Heart right ventricle (tissue), 16 donors: Measurements from ENCODE around the gene FAM227B. TPM values are rescaled to one million over a fixed set of nuclear protein-coding genes. Genes with fewer than 3 reads are reported as not detected.

Experiments used
- ATAC-seq, 8 donors: fragments of 200-7000 bp; cut with Tn5 transposase; one replicate each; pipeline ENCODE4 v1.9.1; 2020; ENCODE audit warnings: mild to moderate bottlenecking in 8 of 8, moderate library complexity in 8 of 8, moderate number of reproducible peaks in 1 of 8
- DNase-seq, 2 donors: peaks; one replicate each; pipeline ENCODE4 v3.0.0-alpha.2; 2020
- H3K27ac ChIP-seq, 10 donors: fragments of 200-600 bp; sonication (generic) in 2 of 10; one replicate each; pipeline versions ENCODE4 v1.5.0 to v1.8.0; 2020 to 2022; ENCODE audit warnings: mild to moderate bottlenecking in 3 of 10
- H3K27me3 ChIP-seq, 7 donors: fragments of 200-600 bp; one replicate each; pipeline ENCODE4 v1.8.0; 2021 to 2022; ENCODE audit warnings: mild to moderate bottlenecking in 2 of 7
- H3K36me3 ChIP-seq, 9 donors: fragments of 200-600 bp; sonication (generic) in 1 of 9; one replicate each; pipeline versions ENCODE4 v1.5.0 to v1.8.0; 2020 to 2022; ENCODE audit warnings: mild to moderate bottlenecking in 2 of 9
- H3K4me1 ChIP-seq, 9 donors: fragments of 200-600 bp; sonication (generic) in 1 of 9; one replicate each; pipeline versions ENCODE4 v1.5.0 to v1.8.0; 2020 to 2022; ENCODE audit warnings: mild to moderate bottlenecking in 4 of 9
- H3K4me3 ChIP-seq, 10 donors: fragments of 200-600 bp; sonication (generic) in 2 of 10; one replicate each; pipeline versions ENCODE4 v1.5.0 to v1.8.0; 2020 to 2022; ENCODE audit warnings: mild to moderate bottlenecking in 7 of 10, moderate library complexity in 2 of 10
- H3K9me3 ChIP-seq, 11 donors: fragments of 200-600 bp in 10 of 11; sonication (generic) in 2 of 11; one replicate each; pipeline versions ENCODE4 v1.5.0 to v1.8.0; 2013 to 2022; ENCODE audit warnings: mild to moderate bottlenecking in 2 of 11, control low read depth in 1 of 11, moderate library complexity in 1 of 11
- WGBS, 2 donors: extraction: QIAGEN DNeasy Blood & Tissue Kit; methylation state at CpG; one replicate each; pipeline ENCODE4 v1.1.7; 2013; ENCODE audit warnings: inconsistent platforms in 1 of 2; 5-methylcytosine and 5-hydroxymethylcytosine counted together
- intact Hi-C, 10 donors: fragments of 100-400 bp; cut with DNase I; formaldehyde crosslinking; loops; one replicate each; pipeline versions ENCODE4 v1.11.1 to v1.14.2; 2022
- polyA plus RNA-seq, 2 donors: library from polyadenylated mRNA; stranded (reverse); fragments of 200-250 nt; gene quantifications; one replicate each; pipeline ENCODE4 v1.2.3, GENCODE V29; 2013
- total RNA-seq, 10 donors: library from RNA; stranded (reverse); fragmentation: NEBNext Ultra II Directional in 3 of 10; extraction: Animal tissue kit (Norgen Biotek cat#: 25700) in 3 of 10; gene quantifications; one replicate each; pipeline versions ENCODE4 v1.2.1 to v1.2.4, GENCODE V29; 2021 to 2023
- TF ChIP-seq, protein P1 (sequence below), 9 donors: fragments of 200-600 bp; sonication (generic) in 2 of 9; IDR thresholded peaks; one replicate each; pipeline versions ENCODE4 v1.5.0 to v1.8.0; 2021 to 2022; ENCODE audit warnings: antibody characterized with exemption in 9 of 9, mild to moderate bottlenecking in 5 of 9, moderate library complexity in 1 of 9
- donor health status: Arrhythmogenic right ventricular cardiomyopathy.
- donor health status: ischemic (EF 13 %, LVEDD 7.1; RV severe dilation, severe dysfunction).
- donor health status: healthy with polysubstance abuse.
- donor health status: DM: no; HTN: yes; CAD: no.
- donor health status: DM: no; HTN: no; CAD: no.
- donor health status: ischemic (EF 25% LVEDD 6.9; RV normal size, moderate dysfunction).
- donor health status: ischemic (EF 25% LVEDD 5.7; RV mildly dilated, moderate dysfunction).
- donor health status: healthy.
- donor health status: DM: yes; HTN: yes; CAD: no.
- donor health status: Ischemic cardiomyopathy.
- donor health status: ischemic (EF 35%, LVEDD 5.7; RV mildly dilated, moderate dysfunction).
- donor health status: nonischemic (EF 11% LVEDD 7.7; RV severe dilation, severe dysfunction).
- donor health status: DM: yes; HTN: yes; CAD: no.
- donor health status: PGD.
- donor health status: ischemic (EF 29% LVEDD 5.4; RV normal size, mild dysfunction).
- donor health status: nonischemic (EF 23%, LVEDD 6.1; RV moderate dilation, normal function).

Gene FAM227B
- total and polyA plus RNA-seq, 12 donors: 5.1 to 22.8 (median 14.4) TPM

DNA sequence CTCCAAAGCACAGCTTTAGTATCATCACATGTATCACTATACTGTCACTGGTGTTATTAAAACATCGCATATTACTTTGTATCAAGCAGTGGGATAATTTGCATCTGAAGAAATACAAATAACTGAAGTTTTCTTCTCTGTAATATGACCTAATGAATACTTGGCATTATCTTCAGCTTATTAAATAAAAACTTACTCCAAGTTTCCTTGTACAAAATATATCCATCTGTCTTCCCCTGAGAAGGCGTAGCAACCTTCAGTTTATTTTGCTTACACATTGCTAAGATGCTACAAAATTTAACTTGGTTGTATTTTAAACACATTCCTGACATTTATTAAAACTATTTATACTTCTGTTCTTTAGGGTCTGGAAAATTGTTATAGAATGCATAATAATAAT lies 183.9 kb downstream of the FAM227B start:
- no peaks in the 10 kb centered on the region for H3K36me3 ChIP-seq
- H3K4me1 ChIP-seq: peaks cover 0 to 62% (median 46%) of the 10 kb centered on the region in 9 donors
- TF ChIP-seq, protein P1, sequence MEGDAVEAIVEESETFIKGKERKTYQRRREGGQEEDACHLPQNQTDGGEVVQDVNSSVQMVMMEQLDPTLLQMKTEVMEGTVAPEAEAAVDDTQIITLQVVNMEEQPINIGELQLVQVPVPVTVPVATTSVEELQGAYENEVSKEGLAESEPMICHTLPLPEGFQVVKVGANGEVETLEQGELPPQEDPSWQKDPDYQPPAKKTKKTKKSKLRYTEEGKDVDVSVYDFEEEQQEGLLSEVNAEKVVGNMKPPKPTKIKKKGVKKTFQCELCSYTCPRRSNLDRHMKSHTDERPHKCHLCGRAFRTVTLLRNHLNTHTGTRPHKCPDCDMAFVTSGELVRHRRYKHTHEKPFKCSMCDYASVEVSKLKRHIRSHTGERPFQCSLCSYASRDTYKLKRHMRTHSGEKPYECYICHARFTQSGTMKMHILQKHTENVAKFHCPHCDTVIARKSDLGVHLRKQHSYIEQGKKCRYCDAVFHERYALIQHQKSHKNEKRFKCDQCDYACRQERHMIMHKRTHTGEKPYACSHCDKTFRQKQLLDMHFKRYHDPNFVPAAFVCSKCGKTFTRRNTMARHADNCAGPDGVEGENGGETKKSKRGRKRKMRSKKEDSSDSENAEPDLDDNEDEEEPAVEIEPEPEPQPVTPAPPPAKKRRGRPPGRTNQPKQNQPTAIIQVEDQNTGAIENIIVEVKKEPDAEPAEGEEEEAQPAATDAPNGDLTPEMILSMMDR (IDR thresholded peaks at IDR 0.05): no peak
- peak overlapping the region in 2 of 10 donors; percentile 4 to 6 for H3K27ac ChIP-seq
- no peak for ATAC-seq
- intact Hi-C loops: loop anchor here in 1 of 10 donors (10.0 kb wide), 1 partner anchor 452 kb away; no protein-coding TSS in a partner anchor
- H3K9me3 ChIP-seq: no peaks in the 10 kb centered on the region
- H3K4me3 ChIP-seq: no peak overlapping the region
- no peaks in the 10 kb centered on the region for H3K27me3 ChIP-seq
- DNase-seq: no peak
- 84 to 93% methylated on average over 2 of the region's 2 CpGs for WGBS, 2 donors

DNA sequence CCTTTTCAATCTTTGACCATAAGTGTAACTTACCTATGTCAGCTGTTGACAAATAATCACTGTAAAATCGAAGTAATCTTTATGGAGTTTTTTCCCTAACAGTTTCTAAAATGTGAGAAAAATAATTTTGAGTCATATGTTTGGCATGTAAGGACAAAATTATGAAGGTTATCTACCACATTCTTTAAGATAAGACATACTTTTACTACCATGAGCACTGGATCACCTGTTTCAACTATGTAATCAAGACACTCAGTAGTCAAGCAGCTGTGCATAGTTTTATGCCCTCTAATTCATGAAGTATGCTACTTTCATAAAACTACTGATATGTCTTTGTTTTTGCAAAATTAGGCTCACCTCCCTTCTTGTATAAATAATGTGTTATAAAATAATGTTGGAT lies 185.4 kb downstream of the FAM227B start:
- TF ChIP-seq, protein P1 (IDR thresholded peaks at IDR 0.05): no peak
- Histone ChIP-seq H3K9me3 (no peaks in the 10 kb centered on the region), H3K27me3 (no peaks in the 10 kb centered on the region), H3K27ac (peak overlapping the region in 4 of 10 donors; percentile 1 to 41 (median 21)), H3K36me3 (no peaks in the 10 kb centered on the region), H3K4me1 (peaks cover 0 to 63% (median 45%) of the 10 kb centered on the region in 9 donors), H3K4me3 (no peak overlapping the region)
- no peak for DNase-seq
- 58 to 61% methylated on average over 1 of the region's 1 CpG for WGBS, 2 donors
- no peak for ATAC-seq
- intact Hi-C loops: loop anchor here in 1 of 10 donors (10.0 kb wide), 1 partner anchor 450 kb away; no protein-coding TSS in a partner anchor

DNA sequence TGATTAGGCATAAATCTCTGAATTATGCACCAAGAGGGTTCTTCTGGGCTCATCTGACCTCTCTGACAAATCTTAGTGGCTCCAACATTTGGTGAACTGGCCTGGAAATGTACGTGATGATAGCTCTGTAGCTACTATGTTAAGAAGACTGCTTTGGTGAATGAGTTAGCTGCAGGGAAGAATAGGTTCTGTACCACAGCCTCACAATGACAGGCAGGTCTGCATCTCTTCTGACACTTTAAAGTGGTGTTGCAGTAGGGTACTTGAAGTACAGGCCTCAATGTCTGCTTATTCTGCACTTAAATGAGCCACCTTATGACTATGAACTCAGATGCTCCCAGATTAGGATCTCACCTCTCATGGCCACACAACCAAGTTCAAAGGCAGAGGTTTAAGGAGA lies 190.6 kb downstream of the FAM227B start:
- TF ChIP-seq, protein P1 (IDR thresholded peaks at IDR 0.05): no peak
- DNase-seq: no peak
- 43 to 49% methylated on average over 1 of the region's 1 CpG for WGBS, 2 donors
- Histone ChIP-seq H3K36me3 (no peaks in the 10 kb centered on the region), H3K27me3 (no peaks in the 10 kb centered on the region), H3K4me1 (peaks cover 0 to 38% (median 13%) of the 10 kb centered on the region in 9 donors), H3K27ac (peak overlapping the region in 9 of 10 donors; percentile 55 to 81 (median 74)), H3K9me3 (no peaks in the 10 kb centered on the region), H3K4me3 (peak overlapping the region in 1 of 10 donors; percentile 1)
- intact Hi-C loops: loop anchor here in 1 of 10 donors (10.0 kb wide), 1 partner anchor 445 kb away; no protein-coding TSS in a partner anchor
- ATAC-seq: peak in 5 of 8 donors; percentile 26 to 63 (median 48)

DNA sequence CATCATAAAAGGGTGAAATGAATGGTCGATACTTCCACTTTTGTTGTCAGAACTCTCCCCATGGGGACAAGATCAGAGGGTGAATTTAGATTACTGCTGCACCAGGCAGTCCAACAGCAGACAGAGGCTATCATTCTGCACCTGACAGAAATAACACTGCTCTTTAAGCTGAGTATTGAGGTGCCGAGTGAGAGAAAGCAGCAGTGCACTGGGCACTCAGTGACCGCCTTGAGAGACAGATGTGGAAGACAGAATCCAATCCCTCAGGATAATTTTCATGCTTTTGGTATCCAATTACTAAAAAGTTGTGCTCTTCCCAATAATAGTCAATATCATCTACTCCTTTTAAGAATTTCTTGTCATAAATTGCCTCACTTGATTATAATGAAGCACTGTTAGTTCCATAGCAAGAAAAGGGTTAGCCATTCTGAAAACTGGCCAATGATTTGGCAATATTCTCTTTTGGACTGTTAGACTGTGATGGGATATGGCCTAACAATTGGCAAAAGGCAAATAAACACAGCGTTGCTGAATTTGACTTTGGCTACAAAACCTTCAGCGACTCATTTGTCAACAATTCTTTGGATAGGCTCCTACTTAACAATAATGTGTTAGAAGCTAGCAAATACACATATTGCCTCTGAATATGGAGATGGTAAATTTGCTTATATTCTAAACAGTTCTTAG lies 192.1 kb downstream of the FAM227B start:
- Histone ChIP-seq H3K36me3 (no peaks in the 10 kb centered on the region), H3K9me3 (no peaks in the 10 kb centered on the region), H3K4me1 (peaks cover 0 to 25% (median 8%) of the 10 kb centered on the region in 9 donors), H3K27me3 (no peaks in the 10 kb centered on the region), H3K27ac (peak overlapping the region; percentile 15 to 81 (median 72)), H3K4me3 (peak overlapping the region in 8 of 10 donors; percentile 19 to 56 (median 24))
- WGBS, 2 donors: 31 to 45% methylated on average over 5 of the region's 5 CpGs
- DNase-seq (peak; percentile 29 to 71), ATAC-seq (peak; percentile 79 to 97 (median 95))
- intact Hi-C loops: loop anchor here in 6 of 10 donors (5.0 to 10.0 kb wide), 7 partner anchors 34 to 716 kb away; partner anchors contain the start of genes DTWD1 (in 4 of the 6), FAM227B (in 4 of the 6) and EID1 (in 1 of the 6)
- TF ChIP-seq, protein P1 (IDR thresholded peaks at IDR 0.05): no peak
